K562 (cell line): ENCODE data around the gene INO80D. TPM values are rescaled to one million over a fixed set of nuclear protein-coding genes. Genes with fewer than 3 reads are reported as not detected.
A peak's percentile ranks its signal among the peaks of the same experiment; 100 is the strongest.

Experiments
- C11orf30 ChIP-seq: fragments of 450-650 bp; IDR thresholded peaks from 2 replicates; pipeline ENCODE4 v1.6.1; 2016; ENCODE audit warnings: low read depth, mild to moderate bottlenecking
- ERF ChIP-seq: fragments of 450-650 bp; formaldehyde crosslinking; IDR thresholded peaks from 2 replicates; pipeline ENCODE4 v1.4.0; 2020; ENCODE audit warnings: mild to moderate bottlenecking, mixed read lengths
- HNRNPUL1 ChIP-seq: fragments of 200-400 bp; formaldehyde crosslinking; IDR thresholded peaks from 2 replicates; pipeline ENCODE4 v1.6.1; 2017; ENCODE audit warnings: low read length
- ILF3 ChIP-seq: fragments of 450-650 bp; IDR thresholded peaks from 2 replicates; pipeline ENCODE4 v1.6.1; 2018; ENCODE audit warnings: antibody characterized with exemption, mild to moderate bottlenecking, moderate library complexity, borderline replicate concordance
- POLR2G ChIP-seq: fragments of 200-400 bp; formaldehyde crosslinking; IDR thresholded peaks from 2 replicates; pipeline ENCODE4 v1.6.1; 2017; ENCODE audit warnings: low read depth, mild to moderate bottlenecking, antibody characterized with exemption, low read length, moderate library complexity
- PTRF ChIP-seq: fragments of 450-650 bp; IDR thresholded peaks from 2 replicates; pipeline ENCODE4 v1.6.1; 2016; ENCODE audit warnings: mild to moderate bottlenecking, missing genetic modification characterization, missing compliant biosample characterization
- ZNF277 ChIP-seq: fragments of 250-450 bp; sonication (Bioruptor Pico); IDR thresholded peaks from 2 replicates; pipeline ENCODE4 v1.8.0; 2022; ENCODE audit warnings: inconsistent platforms, mild to moderate bottlenecking, moderate library complexity, borderline replicate concordance
- polyA plus RNA-seq, 8 experiments: library from polyadenylated mRNA; depleted of rRNA in 4 of 8; stranded (reverse) in 5 of 8; unstranded in 3 of 8; fragments of >200 nt; fragmentation: Nextera tagmentation in 2 of 8; fragmentation: Illumina TruSeq in 1 of 8; extraction: Ambion mirVana in 2 of 8; extraction: Trizol in 1 of 8; gene quantifications; 2 replicates each; pipeline versions ENCODE4 v1.2.1 to v1.2.3, GENCODE V29; 2011 to 2014; ENCODE audit warnings: inconsistent platforms in 1 of 8, missing spikeins in 1 of 8
- total RNA-seq, 7 experiments: library from RNA; depleted of rRNA in 6 of 7; stranded (reverse); fragments of >200 nt in 6 of 7; fragmentation: Illumina TruSeq in 2 of 7; extraction: Trizol in 2 of 7; gene quantifications; 2 replicates each; pipeline versions ENCODE4 v1.2.1 to v1.2.3, GENCODE V29; 2011 to 2021; ENCODE audit warnings: low replicate concordance in 1 of 7
- TF ChIP-seq, protein P1 (sequence below): fragments of 200-600 bp; sonication (generic); IDR thresholded peaks from one replicate; pipeline ENCODE4 v1.6.1; 2012; ENCODE audit warnings: mild to moderate bottlenecking, low read depth, low read length, inconsistent platforms
- TF ChIP-seq, protein P2 (sequence below): sonication (generic); formaldehyde crosslinking; IDR thresholded peaks from 2 replicates; pipeline ENCODE4 v1.8.0; 2022; ENCODE audit warnings: mild to moderate bottlenecking, missing genetic modification reagents, borderline replicate concordance

INO80D gene
- total and polyA plus RNA-seq, 9 of the 15 experiments (the other 6 are each of a cell fraction or from before 2014, with no cell fraction given), result 0.64 to 8.1 (median 2.9) TPM

- TF ChIP-seq, protein P1, sequence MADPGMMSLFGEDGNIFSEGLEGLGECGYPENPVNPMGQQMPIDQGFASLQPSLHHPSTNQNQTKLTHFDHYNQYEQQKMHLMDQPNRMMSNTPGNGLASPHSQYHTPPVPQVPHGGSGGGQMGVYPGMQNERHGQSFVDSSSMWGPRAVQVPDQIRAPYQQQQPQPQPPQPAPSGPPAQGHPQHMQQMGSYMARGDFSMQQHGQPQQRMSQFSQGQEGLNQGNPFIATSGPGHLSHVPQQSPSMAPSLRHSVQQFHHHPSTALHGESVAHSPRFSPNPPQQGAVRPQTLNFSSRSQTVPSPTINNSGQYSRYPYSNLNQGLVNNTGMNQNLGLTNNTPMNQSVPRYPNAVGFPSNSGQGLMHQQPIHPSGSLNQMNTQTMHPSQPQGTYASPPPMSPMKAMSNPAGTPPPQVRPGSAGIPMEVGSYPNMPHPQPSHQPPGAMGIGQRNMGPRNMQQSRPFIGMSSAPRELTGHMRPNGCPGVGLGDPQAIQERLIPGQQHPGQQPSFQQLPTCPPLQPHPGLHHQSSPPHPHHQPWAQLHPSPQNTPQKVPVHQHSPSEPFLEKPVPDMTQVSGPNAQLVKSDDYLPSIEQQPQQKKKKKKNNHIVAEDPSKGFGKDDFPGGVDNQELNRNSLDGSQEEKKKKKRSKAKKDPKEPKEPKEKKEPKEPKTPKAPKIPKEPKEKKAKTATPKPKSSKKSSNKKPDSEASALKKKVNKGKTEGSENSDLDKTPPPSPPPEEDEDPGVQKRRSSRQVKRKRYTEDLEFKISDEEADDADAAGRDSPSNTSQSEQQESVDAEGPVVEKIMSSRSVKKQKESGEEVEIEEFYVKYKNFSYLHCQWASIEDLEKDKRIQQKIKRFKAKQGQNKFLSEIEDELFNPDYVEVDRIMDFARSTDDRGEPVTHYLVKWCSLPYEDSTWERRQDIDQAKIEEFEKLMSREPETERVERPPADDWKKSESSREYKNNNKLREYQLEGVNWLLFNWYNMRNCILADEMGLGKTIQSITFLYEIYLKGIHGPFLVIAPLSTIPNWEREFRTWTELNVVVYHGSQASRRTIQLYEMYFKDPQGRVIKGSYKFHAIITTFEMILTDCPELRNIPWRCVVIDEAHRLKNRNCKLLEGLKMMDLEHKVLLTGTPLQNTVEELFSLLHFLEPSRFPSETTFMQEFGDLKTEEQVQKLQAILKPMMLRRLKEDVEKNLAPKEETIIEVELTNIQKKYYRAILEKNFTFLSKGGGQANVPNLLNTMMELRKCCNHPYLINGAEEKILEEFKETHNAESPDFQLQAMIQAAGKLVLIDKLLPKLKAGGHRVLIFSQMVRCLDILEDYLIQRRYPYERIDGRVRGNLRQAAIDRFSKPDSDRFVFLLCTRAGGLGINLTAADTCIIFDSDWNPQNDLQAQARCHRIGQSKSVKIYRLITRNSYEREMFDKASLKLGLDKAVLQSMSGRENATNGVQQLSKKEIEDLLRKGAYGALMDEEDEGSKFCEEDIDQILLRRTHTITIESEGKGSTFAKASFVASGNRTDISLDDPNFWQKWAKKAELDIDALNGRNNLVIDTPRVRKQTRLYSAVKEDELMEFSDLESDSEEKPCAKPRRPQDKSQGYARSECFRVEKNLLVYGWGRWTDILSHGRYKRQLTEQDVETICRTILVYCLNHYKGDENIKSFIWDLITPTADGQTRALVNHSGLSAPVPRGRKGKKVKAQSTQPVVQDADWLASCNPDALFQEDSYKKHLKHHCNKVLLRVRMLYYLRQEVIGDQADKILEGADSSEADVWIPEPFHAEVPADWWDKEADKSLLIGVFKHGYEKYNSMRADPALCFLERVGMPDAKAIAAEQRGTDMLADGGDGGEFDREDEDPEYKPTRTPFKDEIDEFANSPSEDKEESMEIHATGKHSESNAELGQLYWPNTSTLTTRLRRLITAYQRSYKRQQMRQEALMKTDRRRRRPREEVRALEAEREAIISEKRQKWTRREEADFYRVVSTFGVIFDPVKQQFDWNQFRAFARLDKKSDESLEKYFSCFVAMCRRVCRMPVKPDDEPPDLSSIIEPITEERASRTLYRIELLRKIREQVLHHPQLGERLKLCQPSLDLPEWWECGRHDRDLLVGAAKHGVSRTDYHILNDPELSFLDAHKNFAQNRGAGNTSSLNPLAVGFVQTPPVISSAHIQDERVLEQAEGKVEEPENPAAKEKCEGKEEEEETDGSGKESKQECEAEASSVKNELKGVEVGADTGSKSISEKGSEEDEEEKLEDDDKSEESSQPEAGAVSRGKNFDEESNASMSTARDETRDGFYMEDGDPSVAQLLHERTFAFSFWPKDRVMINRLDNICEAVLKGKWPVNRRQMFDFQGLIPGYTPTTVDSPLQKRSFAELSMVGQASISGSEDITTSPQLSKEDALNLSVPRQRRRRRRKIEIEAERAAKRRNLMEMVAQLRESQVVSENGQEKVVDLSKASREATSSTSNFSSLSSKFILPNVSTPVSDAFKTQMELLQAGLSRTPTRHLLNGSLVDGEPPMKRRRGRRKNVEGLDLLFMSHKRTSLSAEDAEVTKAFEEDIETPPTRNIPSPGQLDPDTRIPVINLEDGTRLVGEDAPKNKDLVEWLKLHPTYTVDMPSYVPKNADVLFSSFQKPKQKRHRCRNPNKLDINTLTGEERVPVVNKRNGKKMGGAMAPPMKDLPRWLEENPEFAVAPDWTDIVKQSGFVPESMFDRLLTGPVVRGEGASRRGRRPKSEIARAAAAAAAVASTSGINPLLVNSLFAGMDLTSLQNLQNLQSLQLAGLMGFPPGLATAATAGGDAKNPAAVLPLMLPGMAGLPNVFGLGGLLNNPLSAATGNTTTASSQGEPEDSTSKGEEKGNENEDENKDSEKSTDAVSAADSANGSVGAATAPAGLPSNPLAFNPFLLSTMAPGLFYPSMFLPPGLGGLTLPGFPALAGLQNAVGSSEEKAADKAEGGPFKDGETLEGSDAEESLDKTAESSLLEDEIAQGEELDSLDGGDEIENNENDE, result no peak
- TF ChIP-seq HNRNPUL1 (no peak), ERF (no peak), ILF3 (no peak), C11orf30 (no peak), PTRF (tag) (no peak), POLR2G (peak; percentile 4; the same call in 1 of the 2 replicates), ZNF277 (no peak)
- TF ChIP-seq, protein P2, sequence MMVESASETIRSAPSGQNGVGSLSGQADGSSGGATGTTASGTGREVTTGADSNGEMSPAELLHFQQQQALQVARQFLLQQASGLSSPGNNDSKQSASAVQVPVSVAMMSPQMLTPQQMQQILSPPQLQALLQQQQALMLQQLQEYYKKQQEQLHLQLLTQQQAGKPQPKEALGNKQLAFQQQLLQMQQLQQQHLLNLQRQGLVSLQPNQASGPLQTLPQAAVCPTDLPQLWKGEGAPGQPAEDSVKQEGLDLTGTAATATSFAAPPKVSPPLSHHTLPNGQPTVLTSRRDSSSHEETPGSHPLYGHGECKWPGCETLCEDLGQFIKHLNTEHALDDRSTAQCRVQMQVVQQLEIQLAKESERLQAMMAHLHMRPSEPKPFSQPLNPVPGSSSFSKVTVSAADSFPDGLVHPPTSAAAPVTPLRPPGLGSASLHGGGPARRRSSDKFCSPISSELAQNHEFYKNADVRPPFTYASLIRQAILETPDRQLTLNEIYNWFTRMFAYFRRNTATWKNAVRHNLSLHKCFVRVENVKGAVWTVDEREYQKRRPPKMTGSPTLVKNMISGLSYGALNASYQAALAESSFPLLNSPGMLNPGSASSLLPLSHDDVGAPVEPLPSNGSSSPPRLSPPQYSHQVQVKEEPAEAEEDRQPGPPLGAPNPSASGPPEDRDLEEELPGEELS (CRISPR knock-in tag), result no peak
Observed at GRCh38 chr2:206084870-206085741, 868 bp downstream of the INO80D start (continued).
